Vagina (tissue), 2 donors: Measurements from ENCODE around the gene SPRYD7.

Experiments used
- POLR2A ChIP-seq, 2 donors: fragments of 450-650 bp; IDR thresholded peaks; one replicate each; pipeline ENCODE4 v1.6.1; 2017; ENCODE audit warnings: antibody characterized with exemption in 2 of 2, mild to moderate bottlenecking in 2 of 2, moderate library complexity in 2 of 2
- POLR2AphosphoS5 ChIP-seq, 2 donors: sonication (generic); formaldehyde crosslinking; IDR thresholded peaks; one replicate each; pipeline ENCODE4 v1.9.0; 2017; ENCODE audit warnings: antibody characterized with exemption in 2 of 2, mild to moderate bottlenecking in 2 of 2, low read depth in 1 of 2; ENCODE audit not compliant: insufficient read depth in 1 of 2
- TF ChIP-seq, protein P1 (sequence below), 3 experiments: fragments of 450-650 bp in 2 of 3; fragments of 200-600 bp in 1 of 3; sonication (generic) in 1 of 3; IDR thresholded peaks; one replicate each; pipeline ENCODE4 v1.5.1; 2017 to 2019; ENCODE audit warnings: antibody characterized with exemption in 3 of 3, mild to moderate bottlenecking in 2 of 3, moderate library complexity in 2 of 3

- no peak for TF ChIP-seq POLR2A (IDR thresholded peaks at IDR 0.05)
- TF ChIP-seq, protein P1, sequence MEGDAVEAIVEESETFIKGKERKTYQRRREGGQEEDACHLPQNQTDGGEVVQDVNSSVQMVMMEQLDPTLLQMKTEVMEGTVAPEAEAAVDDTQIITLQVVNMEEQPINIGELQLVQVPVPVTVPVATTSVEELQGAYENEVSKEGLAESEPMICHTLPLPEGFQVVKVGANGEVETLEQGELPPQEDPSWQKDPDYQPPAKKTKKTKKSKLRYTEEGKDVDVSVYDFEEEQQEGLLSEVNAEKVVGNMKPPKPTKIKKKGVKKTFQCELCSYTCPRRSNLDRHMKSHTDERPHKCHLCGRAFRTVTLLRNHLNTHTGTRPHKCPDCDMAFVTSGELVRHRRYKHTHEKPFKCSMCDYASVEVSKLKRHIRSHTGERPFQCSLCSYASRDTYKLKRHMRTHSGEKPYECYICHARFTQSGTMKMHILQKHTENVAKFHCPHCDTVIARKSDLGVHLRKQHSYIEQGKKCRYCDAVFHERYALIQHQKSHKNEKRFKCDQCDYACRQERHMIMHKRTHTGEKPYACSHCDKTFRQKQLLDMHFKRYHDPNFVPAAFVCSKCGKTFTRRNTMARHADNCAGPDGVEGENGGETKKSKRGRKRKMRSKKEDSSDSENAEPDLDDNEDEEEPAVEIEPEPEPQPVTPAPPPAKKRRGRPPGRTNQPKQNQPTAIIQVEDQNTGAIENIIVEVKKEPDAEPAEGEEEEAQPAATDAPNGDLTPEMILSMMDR (IDR thresholded peaks at IDR 0.05): no peak
- no peak for TF ChIP-seq POLR2AphosphoS5 (IDR thresholded peaks at IDR 0.05; ENCODE audit: insufficient read depth in 1 of 2, low read depth in 1 of 2)
Measured at GRCh38 chr13:49927755-49928154, 8.4 kb downstream of the SPRYD7 start.
